Measurements from ENCODE around the gene RFC4.

RFC4 gene

GRCh38 chr3:186743666-186744065, 62.6 kb downstream of the RFC4 start:
- DNase-seq (ENCODE audit: low read depth) = no peak

- DNase-seq (ENCODE audit: low read depth) = no peak
These were observed 63.5 kb downstream of the RFC4 start for GRCh38 chr3:186742618-186743380.
